Femur (tissue), 1 donor: ENCODE measurements around the gene NLGN2.
A peak's percentile ranks its signal among the peaks of the same experiment; 100 is the strongest.
"Not testable (repeated sequence)": the region's sequence is repeated elsewhere in the genome, so short reads cannot be mapped to it uniquely, and the experiment has no call there.

Source experiments
- DNase-seq: peaks from one replicate; pipeline ENCODE4 v3.0.0-alpha.2; 2017

Gene NLGN2

DNA sequence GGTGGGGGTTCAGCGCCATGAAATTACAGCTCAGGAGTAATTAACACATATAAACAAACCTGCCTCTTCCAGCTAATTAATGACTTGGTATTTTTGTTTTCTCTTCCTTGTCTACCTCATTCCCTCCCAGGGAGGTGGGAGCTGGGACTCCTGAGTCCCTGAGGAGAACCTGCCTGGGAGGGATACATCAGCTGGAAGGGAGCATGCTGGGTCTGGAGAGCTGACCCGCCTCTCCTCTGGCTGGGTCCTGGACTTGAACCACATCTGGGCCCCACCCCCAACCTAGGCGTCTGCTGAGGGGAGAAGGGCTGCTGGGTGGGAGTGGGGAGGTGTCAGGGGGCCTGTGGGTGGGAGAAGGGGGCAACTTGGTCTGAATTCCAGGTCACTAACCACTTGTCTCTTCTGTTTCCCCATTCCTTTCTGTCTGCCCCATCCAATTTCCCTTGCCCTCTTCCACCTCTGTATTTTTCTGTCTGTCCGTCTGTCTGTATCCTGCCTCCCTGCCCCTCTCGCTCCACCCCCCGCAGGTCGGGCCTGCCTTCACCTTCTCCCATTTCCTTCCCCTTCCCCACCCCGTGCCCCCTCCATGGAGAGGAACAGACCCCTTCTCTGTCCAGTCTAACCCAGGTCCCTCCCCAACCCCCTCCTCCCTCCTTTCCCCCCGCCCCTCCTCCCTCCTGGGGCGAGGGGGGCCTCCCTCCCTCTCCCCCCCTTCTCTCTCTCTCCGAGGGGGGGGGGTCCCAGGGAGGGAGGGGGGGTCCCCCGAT, at the start of gene NLGN2:
Gene NLGN2, plus strand, starts transcription at position 361 of the 767 bp plus-strand sequence. CDS start 411 bp downstream, outside the sequence.
- no peak for DNase-seq

DNA sequence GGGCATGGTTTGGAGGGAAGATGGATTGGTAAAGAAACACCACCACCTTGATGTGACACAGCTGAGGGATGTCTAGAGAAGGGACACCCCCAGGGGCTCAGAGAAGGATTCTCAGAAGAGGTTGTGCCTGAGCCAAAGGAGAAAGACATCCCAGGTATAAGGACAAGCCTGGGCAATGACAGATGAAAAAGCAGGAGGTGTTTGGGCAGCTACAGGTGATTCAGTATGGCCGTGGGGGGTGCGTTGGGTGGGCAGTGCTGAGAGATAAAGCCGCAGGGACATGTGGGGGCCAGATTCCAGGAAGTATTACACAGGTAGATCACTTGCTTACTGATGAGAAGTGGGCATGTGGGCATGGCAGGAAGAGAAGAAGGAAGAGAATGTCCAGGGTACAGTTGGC, 45.7 kb upstream of the NLGN2 start:
- no peak for DNase-seq

DNA sequence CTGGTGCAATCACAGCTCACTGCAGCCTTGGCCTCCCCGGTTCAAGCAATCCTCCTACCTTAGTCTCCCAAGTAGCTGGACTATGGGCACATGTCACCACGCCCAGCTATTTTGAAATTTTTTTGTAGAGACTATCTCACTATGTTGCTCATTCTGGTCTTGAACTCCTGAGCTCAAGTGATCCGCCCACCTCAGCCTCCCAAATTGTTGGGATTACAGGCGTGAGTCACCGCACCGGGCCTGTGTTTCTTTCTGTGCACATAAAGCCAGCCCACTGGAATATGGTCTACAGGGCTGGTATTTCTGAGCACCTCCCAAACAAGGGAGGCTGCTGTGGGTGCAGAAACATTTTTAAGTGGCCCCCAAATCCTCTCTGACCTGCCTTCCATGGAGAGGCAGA, 44.3 kb upstream of the NLGN2 start:
- DNase-seq: no peak

GRCh38 chr17:7365963-7366362, 41.7 kb upstream of the NLGN2 start:
- DNase-seq: not testable (repeated sequence)

- DNase-seq: no peak
These were observed 40.6 kb upstream of the NLGN2 start for GRCh38 chr17:7367083-7367482.

GRCh38 chr17:7367918-7368598, 39.6 kb upstream of the NLGN2 start:
- no peak for DNase-seq

- DNase-seq: not testable (repeated sequence)
These were observed 39.0 kb upstream of the NLGN2 start for GRCh38 chr17:7368599-7368994.

DNA sequence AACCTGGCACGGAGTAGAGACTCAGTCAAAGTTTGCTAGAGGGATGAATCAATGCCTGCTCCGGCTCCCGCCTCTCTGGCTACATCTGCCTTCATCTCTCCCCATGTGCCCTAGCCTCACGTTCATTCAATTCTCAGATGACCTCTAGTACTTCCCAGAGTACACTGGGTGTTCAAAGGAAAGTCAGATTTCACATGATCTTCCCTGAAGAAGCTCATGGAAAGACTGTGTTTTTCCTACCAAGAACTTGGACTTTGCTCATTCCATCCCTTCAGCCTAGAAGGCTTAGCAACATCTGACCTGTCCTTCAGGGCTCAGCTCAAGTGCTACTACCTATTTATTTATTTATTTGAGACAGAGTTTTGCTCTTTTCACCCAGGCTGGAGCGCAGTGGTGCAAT, 37.8 kb upstream of the NLGN2 start:
- DNase-seq: no peak

DNA sequence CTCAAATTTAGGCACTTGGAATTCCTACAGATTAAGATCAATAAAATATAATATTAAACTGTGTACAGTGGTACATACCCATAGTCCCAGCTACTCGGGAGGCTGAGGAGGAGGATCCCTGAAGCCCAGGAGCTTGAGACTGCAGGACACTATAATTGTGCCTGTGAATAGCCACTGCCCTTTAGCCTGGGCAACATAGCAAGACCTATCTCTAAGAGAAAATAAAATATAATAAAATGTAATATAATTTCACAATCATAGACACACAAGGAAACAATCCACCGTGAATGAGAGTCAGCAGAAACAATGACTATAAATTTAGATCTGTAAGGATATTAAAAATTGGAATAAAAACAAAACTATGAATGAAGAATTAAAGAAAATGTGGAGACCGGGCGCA, 36.8 kb upstream of the NLGN2 start:
- no peak for DNase-seq

GRCh38 chr17:7374353-7374752, 33.3 kb upstream of the NLGN2 start:
- DNase-seq: no peak

DNA sequence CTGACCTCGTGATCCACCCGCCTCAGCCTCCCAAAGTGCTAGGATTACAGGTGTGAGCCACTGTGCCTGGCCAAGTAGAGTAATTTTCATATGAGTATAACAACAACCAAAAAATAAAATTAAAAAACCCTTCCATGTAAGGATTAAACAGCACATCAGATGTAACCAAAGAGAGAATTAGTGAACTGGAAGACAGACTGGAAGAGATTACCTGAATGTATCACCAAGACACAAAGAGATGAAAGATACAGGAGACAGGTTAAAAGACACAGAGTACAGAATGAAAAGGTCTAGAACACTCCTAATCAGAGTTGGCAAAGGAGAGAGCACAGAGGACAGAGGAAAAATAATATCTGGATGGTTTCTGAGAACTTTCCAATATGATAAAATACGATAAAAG, 28.5 kb upstream of the NLGN2 start:
- DNase-seq: no peak

DNA sequence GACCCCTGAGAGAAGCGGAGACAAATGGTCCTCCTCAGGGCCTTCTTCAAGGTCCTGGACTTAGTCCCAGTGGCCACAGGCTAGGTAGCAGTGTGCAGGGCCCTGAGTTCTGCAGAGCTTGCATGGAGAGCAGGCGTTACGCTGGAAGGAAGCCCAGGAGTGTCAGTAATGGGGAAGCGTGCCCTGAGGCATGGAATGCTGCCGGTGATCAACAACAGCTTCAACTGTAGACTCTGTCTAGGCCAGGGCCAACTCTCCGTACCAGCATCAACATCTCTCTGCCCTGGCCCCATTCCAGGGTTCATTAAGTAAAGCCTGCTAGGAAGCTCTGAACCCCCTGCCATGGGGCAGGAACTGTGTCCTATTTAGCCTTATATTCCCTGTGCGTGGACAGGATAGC, 27.3 kb upstream of the NLGN2 start:
- peak; percentile 55 for DNase-seq

- no peak for DNase-seq
These were observed 26.6 kb upstream of the NLGN2 start, which contains the start of gene TNK1 for GRCh38 chr17:7380855-7381683. TSS of gene TNK1 (plus strand) at chr17:7381089. CDS start at chr17:7382927, 1,838 bp downstream.

DNA sequence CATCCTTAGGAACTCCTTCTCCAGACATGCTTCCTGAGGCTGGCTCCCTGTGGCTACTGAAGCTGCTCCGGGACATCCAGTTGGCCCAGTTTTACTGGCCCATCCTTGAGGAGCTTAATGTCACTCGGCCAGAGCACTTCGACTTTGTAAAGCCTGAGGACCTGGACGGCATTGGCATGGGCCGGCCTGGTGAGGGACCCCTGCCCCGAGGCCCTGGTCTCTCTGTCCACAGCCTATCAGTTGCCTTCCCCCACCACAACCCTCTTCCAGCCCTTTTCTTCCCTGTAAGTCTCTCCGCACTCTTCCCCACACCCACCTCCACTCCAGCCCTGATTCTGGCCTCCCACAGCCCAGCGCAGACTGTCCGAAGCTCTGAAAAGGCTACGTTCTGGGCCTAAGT, 24.7 kb upstream of the NLGN2 start:
- DNase-seq: no peak

DNA sequence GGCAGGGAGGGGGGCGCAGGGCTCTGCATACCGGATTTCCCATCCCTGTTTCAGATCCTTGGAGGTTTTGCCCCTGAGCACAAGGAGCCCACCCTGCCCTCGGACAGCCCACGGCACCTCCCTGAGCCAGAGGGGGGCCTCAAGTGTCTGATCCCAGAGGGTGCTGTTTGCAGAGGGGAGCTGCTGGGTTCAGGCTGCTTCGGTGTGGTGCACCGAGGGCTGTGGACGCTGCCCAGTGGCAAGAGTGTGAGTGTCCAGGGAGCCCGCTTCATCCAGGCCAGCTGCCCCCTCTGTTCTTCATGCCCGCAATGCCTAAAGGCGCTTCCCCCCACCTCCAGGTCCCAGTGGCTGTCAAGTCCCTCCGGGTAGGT, 24.3 kb upstream of the NLGN2 start:
- no peak for DNase-seq

- peak; percentile 61 for DNase-seq
These were observed 23.7 kb upstream of the NLGN2 start for GRCh38 chr17:7383742-7384488.

DNA sequence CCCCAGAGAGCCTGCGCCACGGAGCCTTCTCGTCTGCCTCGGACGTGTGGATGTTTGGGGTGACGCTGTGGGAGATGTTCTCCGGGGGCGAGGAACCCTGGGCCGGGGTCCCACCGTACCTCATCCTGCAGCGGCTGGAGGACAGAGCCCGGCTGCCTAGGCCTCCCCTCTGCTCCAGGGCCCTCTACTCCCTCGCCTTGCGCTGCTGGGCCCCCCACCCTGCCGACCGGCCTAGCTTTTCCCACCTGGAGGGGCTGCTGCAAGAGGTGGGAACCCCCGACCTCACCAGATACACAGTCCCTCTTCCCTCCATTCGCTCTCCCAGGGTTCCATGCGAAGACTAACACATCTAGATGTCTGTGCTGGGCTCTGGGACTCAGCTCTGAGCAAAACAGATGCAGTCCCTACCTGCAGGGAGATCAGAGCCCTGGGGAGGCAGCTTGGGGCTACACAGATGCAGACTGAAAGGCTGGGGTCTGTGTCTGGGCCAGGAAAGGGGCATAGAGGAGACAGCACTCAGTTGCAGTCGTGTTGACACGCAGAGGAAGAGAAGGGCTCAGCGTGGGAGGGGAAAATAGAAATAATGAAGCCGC, 23.1 kb upstream of the NLGN2 start:
- no peak for DNase-seq

- no peak for DNase-seq
These were observed 18.8 kb upstream of the NLGN2 start for GRCh38 chr17:7388856-7389255.

DNA sequence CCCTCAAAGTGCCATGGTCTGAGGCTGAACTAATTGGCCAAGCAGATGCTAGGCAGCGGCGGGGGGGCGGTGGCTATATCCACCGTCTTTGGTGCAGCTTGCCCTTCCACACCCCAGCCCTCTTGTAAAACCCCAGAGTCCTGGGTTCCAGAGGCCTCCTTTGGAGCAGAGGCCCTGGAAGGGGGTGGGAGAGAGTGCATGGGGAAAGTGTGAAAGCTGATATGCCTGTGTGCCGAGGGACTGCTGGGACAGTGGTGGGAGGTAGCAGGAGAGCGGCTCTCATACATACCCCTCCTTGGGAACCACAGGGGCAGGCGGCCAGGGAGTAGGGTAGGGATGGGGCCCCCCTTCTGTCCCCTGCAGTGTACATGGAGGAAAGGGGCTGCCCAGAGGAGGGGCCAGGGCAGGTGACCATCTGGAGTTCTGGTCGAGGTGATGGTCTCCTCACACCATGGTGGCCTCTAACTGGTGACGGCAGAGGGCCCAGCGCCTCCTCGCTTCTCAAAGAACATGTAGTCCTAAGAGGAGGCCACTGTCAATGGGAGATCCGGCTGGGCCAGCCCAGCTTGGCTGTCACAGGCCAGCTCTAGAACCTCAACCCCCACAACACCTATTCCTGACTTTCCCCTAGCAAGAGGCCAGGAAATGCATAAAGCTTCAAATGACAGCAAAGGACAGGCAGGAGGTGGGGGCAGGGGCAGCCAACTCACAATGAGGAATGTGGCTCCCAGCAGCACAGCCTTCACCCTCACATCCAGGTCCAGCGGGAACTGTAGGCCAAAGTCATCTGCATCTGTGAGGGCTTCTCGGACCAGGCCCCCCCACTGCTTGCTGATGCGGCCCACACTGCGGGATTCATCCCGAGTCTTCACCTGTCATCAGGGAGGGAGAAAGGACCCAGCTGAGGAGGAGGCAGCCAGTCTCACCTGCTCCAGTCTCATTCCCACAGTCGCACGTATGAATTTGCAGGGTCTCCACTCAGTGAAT, 17.4 kb upstream of the NLGN2 start:
- no peak for DNase-seq

DNA sequence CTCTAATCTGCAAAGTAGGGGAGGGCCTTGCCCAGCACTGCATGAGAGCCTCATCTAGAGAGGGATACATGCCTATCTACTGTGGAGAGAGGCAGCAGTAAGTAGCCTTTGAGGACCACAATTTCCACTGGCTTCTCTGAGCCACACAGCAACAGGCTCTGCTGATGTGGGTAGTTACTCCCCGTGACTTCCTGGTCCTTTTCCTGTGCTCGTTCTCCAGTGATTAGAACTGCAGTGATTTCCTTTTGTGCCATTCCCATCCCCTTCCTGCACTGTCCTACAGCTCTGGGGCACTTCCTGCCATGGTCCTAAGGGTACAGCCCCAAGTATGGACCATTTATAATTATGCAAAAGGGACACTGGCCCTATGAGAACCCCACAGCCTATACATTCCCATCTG, 16.3 kb upstream of the NLGN2 start:
- no peak for DNase-seq
